Head of caudate nucleus (tissue), 42 donors: ENCODE results near the gene FAM107B.
A peak's percentile ranks its signal among the peaks of the same experiment; 100 is the strongest.
"Not testable (repeated sequence)": the region's sequence is repeated elsewhere in the genome, so short reads cannot be mapped to it uniquely, and the experiment has no call there.

ENCODE experiments used
- DNase-seq, 42 donors: peaks; one replicate each; pipeline versions ENCODE4 v3.0.0 to v3.0.0-alpha.2; 2020 to 2021; ENCODE audit warnings: mixed read lengths in 7 of 42
- intact Hi-C: fragments of 100-400 bp; cut with DNase I; formaldehyde crosslinking; loops from one replicate; pipeline ENCODE4 v1.15.0; 2022

Gene FAM107B

DNA sequence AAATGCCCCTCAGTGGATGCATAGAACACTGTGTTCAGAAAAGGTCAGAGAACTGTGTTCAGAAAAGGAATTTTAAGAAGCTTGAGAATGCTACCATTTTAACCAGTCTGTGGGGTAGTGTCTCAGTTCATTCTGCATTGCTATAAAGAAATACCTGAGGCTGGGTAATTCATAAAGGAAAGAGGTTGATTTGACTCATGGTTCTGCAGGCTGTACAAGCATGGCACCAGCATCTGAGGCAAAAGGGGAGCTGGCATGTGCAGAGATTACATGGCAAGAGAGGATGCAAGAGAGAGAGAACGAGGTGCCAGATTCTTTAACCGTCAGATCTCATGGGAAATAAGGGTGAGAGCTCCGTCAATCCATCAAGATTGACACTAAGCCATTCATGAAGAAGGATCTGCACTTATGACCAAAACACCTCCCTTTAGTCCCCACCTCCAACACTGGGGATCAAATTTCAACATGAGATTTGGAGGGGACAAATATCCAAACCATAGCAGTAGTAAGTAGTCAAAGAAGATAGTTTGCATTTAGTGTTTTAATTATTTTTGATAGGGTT is 119.8 kb downstream of the FAM107B start:
- DNase-seq = no peak
- intact Hi-C loops = no loop called here

- intact Hi-C loops = no loop called here
- peak in 24 of 42 donors; percentile 9 to 51 (median 21) for DNase-seq
These were observed 121.2 kb downstream of the FAM107B start for GRCh38 chr10:14653271-14654161.

DNA sequence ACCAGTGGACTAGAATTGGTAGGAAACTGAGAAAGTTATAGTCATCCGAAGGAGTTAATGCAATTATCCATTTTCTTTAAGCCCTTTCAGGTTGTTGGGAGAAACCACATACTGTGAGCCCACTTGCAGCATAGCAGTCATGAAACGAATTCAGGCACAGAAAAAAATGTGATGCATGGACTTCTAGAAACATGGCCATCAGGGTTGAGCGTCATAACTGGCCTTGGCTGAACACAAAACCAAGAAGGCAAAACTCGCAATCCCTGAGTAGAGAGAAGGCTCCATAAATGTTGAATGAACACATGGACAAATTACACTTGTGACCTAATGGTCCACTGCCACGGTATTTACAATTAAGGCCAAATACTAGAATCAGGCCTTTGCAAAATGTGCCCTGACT is 121.9 kb downstream of the FAM107B start:
- intact Hi-C loops = no loop called here

GRCh38 chr10:14652067-14652466 is 122.6 kb downstream of the FAM107B start:
- DNase-seq = peak in 1 of 42 donors; percentile 12
- intact Hi-C loops = no loop called here

More for the DNA sequence above, 121.9 kb downstream of the FAM107B start:
- DNase-seq = no peak

- intact Hi-C loops = no loop called here
These were observed 125.0 kb downstream of the FAM107B start for GRCh38 chr10:14649739-14650138.

DNA sequence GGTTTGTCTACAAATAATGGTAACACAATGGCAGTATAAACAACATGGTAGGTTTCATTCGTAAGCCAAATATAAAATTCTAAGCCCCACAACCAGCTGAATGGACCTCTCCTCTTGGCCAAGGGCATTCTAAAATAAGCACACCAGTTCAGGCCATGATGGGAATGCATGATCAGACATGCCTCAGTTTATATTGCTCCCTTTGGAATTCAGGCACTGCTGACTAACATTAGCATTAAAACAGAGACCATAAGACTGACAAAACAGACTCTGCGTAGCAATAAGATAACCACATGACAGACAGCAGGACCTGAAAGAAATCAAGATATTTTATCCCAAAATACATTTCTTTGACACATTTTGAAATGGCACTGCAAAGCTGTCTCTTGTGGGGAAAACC is 125.8 kb downstream of the FAM107B start:
- intact Hi-C loops = no loop called here
- no peak for DNase-seq

More at GRCh38 chr10:14649739-14650138, 125.0 kb downstream of the FAM107B start:
- no peak for DNase-seq

DNA sequence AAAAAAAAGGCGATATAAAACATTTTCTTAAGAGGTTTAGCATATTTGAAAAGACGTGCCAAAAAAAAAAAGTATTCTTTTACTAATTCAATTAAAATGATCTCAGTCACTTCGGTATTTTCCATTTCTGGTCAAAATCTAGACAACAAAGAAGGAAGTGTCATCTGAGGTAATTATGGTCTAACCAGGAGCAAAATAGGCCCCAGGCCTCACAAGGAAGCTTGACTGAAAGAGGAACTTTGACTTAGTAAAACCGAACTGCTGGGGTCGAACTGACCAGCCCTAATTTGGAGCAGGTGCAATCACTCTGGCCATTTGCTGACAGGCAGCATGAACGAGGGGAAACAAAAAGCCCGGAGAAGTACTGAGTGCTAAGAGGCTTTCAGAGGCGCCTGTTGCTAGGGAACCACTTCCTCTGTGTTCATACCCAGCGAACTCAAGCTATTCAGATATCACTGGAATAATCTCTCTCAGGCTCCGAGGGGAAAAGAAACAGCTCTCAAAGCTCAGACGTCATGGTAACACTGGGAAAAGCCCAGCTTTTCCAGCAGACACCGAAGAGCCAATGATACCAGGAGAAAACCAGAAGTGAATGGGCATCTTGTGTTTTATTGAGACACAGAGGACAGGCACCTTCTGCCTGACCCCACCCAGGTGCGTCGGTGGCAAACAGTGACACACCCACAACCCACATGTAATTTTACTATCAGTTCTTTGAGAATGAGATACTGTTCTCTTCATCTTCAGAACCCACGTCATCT is 126.5 kb downstream of the FAM107B start:
- peak; percentile 30 to 91 (median 70) for DNase-seq
- intact Hi-C loops = no loop called here

DNA sequence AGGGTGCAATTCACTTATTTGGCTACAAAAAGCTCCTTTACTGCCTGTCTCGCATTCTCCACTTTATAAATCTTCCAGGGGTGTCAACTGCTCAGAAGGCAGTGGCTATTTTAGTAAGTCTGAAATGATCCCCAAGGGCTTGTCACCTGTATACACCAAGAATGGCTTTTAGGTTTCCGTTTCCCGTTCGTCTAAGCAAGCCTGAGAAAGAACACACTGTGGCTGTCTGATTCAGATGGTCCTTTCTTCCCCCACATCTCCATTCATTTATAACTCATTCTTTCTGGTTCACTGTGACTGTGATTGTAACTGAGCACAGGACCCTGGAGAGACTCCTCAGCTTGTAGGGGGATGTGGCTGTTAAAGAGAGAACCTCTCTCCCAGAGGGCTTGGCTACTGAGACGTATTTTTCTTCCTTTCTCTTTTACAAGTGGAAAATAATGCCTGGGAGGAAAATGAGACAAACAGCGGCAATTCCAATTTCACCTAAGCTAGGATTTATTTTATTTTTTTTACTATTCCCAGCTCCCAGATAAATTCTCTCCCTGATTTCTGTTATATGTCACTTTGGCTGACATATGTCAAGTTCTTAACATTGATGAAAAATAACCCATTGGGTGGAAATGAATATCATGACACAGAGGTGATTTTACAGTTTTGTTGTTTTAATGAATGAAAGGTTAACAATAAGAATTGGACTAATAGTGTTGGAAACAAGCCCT is 129.3 kb downstream of the FAM107B start:
- intact Hi-C loops = no loop called here
- no peak for DNase-seq

GRCh38 chr10:14639637-14640036 is 135.1 kb downstream of the FAM107B start:
- intact Hi-C loops = no loop called here
- DNase-seq = no peak

DNA sequence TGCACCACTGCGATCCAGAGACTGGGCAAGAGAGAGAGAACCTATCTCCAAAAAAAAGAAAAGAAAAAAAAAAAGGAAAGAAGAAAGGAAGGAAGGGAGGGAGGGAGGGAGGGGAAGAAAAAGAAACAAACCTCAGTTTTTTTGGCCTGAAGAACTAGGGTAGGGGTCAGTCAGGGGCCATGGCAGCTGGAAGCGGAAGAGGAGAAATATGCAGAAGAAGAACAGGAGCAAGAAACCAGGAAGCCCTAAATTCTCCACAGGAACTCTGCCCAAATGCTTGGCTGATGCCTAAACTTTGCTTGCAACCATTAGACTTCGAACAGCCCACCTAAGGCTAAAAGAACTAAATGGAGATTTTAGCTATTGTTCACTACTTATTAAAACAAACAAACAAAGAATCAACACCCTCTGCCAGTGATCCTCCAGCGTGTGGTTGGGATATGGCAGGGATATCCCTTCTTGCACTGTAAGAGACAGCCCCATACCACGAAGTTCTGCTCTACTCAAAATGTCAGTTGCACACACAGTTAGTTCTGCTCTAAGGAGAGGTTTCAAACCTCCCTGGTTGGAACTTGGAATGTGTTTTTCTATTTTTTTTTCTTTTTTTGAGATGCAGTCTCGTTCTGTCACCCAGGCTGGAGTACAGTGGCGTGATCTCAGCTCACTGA is 139.5 kb downstream of the FAM107B start:
- no peak for DNase-seq
- intact Hi-C loops = no loop called here

DNA sequence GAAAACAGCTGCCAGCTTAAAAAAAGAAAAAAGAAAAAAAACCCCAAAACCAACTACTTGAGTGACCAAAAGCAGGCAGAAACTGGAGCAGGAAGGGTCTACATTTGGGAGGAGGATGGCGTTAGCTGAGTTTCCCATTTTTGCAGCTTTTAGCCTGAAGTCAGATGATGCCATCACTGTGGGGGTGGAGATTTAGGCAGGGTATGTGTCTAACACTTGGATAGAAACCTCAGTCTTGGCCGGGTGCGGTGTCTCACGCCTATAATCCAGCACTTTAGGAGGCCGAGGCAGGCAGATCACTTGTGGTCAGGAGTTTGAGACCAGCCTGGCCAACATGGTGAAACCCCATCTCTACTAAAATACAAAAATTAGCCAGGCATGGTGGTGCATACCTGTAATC is 140.1 kb downstream of the FAM107B start:
- DNase-seq = not testable (repeated sequence)

DNA sequence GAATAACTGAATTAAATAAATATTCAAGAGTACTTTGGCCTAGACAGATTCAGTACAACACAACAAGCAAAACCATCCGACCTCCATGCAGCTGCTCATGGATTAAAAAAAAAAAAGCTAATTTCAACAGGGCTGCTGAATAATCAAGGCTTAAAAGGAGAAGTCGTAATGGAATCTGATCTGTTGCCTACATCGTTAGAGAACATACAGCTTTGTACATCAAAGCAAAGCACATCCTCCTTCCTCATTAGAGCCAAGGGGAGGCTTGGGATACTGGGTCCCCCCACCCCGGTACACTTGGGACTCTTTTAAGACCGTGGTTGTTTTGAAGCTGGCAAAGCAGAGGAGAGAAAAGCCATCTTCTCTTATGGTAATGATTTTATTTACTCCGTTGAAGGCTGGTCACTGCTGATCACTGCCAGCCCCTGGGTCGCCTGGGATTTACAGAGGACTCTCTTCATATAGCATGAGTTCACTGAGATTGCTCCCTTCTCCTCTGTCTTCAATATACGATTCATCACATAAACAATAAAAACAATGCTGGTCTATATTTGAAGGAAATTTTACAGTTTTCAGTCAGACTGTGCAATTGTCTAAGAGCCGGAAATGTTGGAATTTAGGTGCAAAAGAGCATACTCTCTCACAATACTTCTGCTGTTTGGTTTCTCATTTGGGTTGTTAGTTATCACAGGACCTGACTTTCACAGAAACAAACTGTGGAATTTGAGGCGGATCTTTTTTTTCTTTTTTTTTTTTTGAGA is 148.8 kb downstream of the FAM107B start:
- peak in 1 of 42 donors; percentile 47 for DNase-seq
- intact Hi-C loops = no loop called here

More for the DNA sequence above, 140.1 kb downstream of the FAM107B start:
- intact Hi-C loops = not testable (repeated sequence)

- peak in 37 of 42 donors; percentile 9 to 70 (median 34) for DNase-seq
- intact Hi-C loops = no loop called here
These were observed 149.5 kb downstream of the FAM107B start for GRCh38 chr10:14625192-14625631.

- intact Hi-C loops = no loop called here
These were observed 150.1 kb downstream of the FAM107B start for GRCh38 chr10:14624600-14624999.

DNA sequence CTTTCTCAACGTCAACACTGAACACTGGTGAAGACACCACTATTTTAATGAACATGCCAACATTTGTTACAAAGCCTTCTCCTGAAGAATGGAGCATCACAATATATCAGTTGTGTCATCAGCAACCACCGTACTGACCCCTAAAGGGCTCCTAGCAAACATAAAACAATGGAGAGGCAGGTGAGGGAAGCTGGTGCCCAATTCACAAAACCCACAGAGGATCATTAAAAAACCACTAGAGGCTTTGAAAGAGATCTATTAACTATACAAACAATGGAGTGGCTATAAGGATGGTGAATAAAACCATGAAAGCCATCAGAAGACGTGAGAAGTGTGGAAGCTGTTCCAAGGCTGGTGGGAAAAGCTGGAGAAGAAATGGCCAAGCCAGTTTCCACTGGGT is 150.8 kb downstream of the FAM107B start:
- DNase-seq = no peak
- intact Hi-C loops = no loop called here

More at GRCh38 chr10:14624600-14624999, 150.1 kb downstream of the FAM107B start:
- DNase-seq = no peak

- DNase-seq = no peak
- intact Hi-C loops = no loop called here
These were observed 153.7 kb downstream of the FAM107B start for GRCh38 chr10:14621037-14621436.

- intact Hi-C loops = no loop called here
- no peak for DNase-seq
These were observed 156.0 kb downstream of the FAM107B start for GRCh38 chr10:14618674-14619073.

GRCh38 chr10:14617852-14618251 is 156.8 kb downstream of the FAM107B start:
- intact Hi-C loops = no loop called here
- DNase-seq = peak in 4 of 42 donors; percentile 15 to 54 (median 30)
